NCI-H2029 treated with DMSO at 0.1 percent for 48 hours (cell line): ENCODE data around the gene OR2V1.
"Not testable (repeated sequence)": the region's sequence is repeated elsewhere in the genome, so short reads cannot be mapped to it uniquely, and the experiment has no call there.

ENCODE experiments used
- DNase-seq: peaks from one replicate; lab custom pipeline; 2025; lab: John Stamatoyannopoulos, UW

OR2V1 gene

DNA sequence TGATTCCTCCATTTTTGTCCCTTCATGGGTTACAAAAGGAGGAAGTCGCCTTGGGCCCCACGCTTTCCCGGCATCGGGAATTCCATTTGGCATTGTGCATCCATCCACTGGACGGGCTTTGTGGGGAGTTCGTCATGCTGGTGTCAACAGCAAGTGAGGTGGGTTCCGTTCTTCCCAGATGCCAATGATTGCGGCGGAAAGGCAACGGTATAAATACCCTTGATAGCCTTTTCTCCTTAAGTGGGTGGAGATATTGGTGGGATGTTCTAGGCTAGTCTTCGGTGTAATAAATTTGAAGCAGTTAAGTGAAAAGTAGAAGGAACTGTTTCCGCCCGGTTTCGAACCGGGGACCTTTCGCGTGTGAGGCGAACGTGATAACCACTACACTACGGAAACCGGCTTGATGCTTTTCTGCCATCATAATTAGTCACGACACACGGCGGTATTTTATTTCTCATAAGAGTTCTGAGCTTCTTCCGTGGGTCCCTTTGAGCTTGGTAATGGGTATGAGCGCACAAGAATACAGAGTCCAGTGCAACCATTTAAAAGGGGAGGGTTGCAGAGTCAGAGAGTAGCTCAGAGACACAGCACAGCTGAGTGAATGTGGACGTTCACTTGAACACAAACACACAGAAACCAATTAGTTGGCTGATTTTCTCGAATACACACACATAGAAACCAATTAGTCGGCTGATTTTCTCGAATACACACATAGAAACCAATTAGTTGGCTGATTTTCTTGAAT lies 28.9 kb downstream of the OR2V1 start:
- DNase-seq = not testable (repeated sequence)

DNA sequence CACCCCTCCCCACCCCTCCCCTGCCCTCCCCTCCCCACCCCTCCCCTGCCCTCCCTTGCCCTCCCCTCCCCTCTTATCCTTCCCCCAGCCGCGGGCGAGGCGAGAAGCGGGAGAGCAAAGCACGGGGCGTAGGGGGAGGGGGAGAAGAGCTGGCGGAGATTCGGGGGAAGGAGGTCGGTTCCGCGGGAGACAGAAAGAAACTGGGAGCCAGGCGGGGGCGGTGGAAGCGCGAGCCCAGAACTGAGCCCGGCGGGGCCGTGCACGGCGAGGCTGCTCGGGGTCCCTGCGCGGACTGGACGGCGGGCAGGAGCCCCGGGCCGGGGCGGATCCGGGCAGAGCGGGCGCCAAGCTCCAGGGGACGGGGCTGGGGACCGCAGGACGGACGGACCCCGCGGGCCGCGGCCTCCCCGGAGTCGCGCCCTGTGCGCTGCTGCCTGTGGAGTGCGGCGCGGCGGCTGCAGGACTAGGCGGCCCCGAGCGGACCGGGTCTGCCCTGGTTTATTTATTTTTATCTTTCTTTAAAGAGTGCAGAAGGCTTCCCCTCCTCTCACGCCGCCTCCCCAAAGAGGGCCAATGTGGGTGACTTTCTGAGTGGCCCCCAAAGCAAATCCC lies 29.8 kb downstream of the OR2V1 start:
- not testable (repeated sequence) for DNase-seq

DNA sequence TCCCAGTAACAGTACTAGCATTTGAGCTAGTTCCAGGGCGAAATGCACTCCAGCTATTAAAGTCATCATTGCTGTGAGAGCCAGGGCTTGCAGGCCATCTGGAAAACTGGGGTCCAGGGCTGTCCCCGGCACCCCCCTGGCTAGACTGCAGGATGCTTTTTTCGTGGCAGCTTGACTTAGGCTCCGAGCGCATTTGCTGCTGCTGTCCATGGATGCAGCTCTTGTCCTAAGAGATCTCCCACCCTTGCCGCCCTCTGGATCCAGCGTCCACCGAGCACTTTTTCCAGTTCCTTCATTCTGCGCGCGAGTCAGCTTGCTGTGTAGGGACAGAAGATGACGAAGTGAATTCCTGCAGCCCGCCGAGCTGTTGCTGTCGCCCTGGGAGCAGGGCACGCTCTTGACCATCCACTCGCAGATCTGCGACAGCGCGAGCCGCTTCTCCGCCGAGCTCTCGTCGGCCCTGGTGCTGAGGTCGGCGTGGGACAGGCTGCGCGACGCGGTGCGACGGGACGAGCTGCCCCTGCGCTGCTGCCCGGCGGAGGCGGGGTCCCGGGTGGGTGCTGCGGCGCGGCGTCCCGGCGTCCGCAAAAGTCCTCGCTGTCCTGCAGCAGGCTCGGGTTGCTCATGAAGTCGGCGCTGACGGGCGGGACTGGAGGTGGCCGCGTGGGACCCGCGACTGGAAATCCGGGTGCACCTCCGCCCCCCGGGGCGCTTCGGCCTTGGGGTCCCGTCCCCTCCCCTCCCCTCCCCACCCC lies 30.7 kb downstream of the OR2V1 start:
- DNase-seq = no peak

DNA sequence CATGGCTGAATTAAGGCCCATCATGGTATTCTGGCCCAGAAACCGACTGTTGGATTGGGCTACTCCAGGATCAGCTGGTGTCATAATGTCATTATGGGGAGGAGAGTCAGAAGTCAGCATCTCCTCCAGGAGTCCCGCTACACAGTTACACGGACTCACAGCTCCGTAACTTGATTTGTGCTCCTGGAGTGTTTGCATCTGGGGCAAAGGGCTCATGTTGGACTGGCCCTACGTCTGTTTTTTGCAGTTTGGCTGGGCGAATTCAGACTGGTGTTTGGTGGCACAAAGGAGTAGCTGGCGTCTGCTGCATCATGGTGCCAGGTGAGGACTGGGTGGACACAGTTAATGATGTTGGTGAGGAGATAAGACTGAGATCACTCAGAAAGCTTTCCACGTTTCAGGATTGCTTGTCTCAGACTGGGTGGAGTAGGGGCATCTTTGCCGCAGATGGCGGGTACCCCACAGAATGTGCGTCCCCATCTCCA lies 31.3 kb downstream of the OR2V1 start:
- DNase-seq = no peak

DNA sequence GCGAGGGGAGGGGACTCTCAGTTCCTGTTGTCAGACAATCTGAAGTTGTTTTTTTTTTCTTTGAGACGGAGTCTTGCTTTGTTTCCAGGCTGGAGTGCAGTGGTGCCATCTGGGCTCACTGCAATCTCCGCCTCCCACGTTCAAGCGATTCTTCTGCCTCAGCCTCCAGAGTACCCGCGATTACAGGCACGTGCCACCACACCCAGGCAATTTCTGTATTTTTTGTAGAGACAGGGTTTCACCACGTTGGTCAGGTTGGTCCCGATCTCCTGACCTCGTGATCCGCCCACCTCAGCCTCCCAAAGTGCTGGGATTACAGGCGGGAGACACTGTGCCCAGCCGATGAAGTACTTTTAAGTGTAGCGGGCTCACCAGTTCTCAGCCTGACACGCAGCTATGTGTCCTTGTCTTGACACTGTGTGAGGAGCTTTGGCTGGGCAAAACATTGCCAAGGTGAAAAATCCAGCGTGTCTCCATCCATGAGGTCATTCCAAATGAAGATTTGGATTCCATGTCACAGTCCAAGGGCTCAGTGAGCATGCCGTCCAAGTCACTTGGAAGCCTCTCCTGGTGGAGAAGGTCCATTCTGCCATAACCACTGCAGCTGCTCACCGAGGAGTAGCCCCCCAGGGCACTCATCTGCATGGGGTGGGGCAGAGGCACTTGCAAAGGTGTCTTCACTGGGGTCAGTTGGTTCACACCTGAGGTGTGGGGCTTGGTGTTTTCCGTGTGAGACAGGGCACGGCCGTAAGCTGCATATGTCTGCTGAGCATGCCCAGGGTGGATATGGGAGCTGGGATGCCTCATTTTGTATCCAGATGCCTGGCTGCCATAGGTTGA lies 32.0 kb downstream of the OR2V1 start:
- DNase-seq = no peak

DNA sequence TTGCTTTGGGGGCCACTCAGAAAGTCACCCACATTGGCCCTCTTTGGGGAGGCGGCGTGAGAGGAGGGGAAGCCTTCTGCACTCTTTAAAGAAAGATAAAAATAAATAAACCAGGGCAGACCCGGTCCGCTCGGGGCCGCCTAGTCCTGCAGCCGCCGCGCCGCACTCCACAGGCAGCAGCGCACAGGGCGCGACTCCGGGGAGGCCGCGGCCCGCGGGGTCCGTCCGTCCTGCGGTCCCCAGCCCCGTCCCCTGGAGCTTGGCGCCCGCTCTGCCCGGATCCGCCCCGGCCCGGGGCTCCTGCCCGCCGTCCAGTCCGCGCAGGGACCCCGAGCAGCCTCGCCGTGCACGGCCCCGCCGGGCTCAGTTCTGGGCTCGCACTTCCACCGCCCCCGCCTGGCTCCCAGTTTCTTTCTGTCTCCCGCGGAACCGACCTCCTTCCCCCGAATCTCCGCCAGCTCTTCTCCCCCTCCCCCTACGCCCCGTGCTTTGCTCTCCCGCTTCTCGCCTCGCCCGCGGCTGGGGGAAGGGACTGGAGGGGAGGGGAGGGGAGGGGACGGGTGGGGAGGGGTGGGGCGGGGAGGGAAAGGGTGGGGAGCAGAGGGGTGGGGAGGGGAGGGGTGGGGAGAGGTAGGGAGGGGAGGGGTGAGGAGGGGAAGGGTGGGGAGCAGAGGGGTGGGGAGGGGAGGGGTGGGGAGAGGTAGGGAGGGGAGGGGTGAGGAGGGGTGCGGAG lies 33.0 kb downstream of the OR2V1 start:
- not testable (repeated sequence) for DNase-seq

DNA sequence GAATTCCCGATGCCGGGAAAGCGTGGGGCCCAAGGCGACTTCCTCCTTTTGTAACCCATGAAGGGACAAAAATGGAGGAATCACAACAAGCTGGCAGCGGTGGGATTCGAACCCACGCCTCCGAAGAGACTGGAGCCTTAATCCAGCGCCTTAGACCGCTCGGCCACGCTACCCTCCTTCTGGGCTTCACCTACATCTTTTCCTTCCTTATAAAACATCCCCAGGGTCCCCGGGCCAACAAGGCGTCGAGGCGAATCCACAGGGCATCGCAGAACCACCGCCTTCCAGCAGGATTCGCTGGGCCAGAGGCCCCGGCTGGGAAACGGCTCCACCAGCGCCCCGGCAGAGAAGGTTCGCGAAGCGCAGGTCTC lies 33.6 kb downstream of the OR2V1 start:
- not testable (repeated sequence) for DNase-seq

DNA sequence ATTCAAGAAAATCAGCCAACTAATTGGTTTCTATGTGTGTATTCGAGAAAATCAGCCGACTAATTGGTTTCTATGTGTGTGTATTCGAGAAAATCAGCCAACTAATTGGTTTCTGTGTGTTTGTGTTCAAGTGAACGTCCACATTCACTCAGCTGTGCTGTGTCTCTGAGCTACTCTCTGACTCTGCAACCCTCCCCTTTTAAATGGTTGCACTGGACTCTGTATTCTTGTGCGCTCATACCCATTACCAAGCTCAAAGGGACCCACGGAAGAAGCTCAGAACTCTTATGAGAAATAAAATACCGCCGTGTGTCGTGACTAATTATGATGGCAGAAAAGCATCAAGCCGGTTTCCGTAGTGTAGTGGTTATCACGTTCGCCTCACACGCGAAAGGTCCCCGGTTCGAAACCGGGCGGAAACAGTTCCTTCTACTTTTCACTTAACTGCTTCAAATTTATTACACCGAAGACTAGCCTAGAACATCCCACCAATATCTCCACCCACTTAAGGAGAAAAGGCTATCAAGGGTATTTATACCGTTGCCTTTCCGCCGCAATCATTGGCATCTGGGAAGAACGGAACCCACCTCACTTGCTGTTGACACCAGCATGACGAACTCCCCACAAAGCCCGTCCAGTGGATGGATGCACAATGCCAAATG lies 34.1 kb downstream of the OR2V1 start:
- DNase-seq = not testable (repeated sequence)

DNA sequence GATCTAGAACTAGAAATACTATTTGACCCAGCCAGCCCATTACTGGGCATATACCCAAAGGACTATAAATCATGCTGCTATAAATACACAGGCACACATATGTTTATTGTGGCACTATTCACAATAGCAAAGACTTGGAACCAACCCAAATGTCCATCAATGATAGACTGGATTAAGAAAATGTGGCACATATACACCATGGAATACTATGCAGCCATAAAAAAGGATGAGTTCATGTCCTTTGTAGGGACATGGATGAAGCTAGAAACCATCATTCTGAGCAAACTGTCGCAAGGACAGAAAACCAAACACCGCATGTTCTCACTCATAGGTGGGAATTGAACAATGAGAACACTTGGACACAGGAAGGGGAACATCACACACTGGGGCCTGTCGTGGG lies 35.8 kb downstream of the OR2V1 start:
- DNase-seq = not testable (repeated sequence)

DNA sequence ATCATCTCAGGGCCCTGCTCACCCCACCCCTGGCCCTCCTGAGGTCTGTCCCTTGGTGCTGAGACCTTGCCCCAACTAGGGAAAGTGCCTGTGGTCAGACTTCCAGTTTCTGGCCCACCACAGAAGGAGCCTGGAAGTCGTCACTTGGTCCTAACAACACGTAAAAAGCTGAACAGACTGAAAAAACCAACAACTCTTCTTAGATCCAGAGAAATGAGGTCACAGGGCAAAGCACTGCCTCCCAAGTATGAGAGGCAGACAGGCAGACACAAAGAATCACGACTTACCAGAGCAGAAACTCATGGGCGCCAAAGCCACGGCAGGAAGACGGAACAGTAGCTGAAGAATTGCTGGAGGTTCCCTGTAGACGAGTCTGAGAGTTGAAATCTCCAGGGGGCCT lies 38.5 kb downstream of the OR2V1 start:
- no peak for DNase-seq

DNA sequence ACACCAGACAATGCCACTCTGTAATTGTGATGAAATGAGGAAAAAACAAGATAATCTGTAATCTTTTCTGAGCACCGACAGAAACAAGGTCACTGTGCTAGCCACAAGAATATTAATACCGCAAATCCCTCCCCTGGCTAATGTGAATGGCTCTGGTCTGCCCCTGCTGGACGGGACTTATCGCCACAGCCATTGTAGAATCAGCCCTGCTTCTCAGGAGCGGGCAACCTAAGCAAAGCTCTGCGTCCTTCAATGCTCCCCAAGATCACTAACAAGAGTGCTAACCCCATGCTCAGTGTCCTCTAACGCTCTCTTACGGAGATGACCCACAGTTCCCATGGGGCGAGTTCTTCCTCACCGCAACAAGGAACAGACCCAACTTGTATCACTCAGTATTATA lies 42.7 kb downstream of the OR2V1 start:
- DNase-seq = no peak

DNA sequence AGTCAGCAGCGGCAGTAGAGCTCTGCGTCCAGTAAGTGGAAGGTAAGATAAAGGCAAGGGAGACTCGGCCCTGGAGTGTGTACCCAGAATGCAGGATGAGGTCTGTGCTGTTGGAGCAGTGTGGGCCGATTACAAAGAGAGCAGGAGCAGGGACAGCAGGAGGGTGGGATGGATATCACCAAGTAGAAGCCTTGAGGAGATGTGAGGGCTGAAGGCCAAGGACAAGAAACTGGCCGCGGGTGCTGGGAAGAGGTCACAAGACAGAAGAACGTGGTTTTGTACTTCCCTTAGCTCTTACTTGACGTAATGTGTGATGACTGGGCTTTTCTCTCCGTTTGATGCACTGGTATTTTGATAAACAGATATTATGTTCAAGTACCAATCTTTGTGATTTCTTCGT lies 43.7 kb downstream of the OR2V1 start:
- DNase-seq = no peak

DNA sequence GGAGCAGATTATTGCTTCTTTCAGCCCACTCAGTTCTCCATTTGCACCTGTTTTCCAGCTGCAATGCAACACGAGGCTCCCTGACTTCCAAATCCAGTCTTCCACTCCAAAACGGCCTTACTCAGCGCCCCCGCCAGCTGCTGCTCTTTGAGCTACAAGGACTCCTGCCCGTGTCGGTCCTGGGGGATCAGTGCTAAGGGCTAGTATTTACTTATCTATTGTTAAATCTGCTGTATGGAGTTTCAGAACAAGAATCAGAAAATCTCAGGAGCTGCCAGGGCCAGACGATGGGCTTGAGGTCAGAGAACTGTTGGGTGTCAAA lies 44.1 kb downstream of the OR2V1 start:
- DNase-seq = no peak

DNA sequence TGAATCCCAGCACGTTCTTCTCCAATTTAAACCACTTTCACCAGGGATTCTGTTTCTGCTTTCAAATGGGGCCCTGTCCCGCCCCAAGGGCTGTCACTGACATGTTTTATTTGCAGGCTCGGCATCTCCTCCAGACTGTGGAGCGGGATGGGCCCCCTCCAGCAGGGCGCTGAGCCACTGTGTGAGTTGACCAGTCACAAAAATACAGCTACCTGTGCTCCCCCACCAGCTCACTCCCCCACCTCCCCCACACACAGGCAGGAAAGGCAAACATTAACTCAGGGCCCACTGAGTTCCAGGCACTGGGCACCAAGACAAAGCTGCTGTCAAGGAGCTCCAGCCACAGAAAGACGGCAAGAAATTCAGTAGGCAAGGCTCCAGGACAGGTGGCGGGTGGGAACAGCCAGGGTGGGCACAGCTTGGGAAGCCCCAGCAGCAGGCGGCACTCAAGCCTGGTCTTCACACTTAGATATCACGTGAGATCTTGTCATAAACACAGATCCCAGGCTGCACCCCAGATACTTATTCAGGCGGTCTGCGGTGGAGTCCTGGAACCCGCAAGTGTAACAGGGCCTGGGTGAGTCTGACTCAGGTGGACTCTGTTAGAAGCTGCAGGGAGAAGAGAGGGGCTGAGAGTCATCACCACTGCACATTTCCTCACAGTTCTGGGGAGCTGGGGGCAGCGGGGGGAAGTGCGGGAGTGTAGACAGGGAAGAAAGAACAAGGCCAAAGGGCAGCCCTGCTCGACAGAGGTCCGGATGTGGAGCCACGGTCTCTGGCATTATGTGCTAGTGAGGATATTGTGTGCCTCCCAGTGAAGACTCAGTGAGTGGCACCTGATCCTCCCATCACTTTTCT lies 44.7 kb downstream of the OR2V1 start:
- no peak for DNase-seq

DNA sequence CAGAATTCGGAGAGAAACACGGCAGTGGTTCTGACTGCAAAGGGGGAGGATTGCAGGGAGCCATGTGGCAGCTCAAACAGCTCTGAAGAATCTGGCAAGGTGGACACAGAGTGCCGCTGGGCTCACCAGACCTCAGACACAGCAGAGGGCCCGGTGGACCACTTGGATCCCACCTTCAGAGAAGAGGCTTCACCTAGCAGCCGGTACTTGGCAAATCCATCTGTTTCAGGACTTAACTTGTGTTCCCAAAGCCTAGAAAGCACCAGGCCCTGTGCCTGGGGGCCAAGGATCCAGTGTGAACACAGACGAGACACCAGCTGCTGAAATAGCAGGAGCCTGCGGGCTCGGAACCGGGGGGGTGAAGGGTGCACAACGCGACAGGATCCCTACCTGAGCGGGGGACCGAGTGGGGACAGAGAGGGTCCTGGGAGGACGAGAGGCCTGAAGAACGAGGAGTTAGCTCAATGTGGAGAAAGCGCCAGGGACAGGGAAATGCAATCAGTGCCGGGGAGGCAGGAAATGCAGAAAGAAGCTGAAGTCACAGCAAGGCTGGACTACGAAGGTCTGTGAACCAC lies 46.3 kb downstream of the OR2V1 start:
- no peak for DNase-seq

DNA sequence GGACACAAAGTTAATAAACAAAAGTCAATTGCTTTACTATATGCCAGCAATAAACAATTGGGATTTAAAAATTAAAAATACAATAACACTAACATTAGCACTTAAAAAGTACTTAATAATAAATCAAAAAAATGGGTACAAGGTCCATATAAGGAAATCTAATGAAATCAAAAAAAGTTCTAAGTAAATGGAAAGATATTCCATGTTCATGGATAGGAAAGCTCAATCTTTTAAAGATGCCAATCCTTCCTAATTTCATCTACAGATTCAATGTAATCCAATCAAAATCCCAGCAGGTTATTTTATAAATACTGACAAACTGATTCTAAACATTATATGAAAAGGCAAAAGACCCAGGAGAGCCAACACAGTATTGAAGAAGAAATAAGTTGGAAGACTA lies 49.0 kb downstream of the OR2V1 start:
- no peak for DNase-seq

DNA sequence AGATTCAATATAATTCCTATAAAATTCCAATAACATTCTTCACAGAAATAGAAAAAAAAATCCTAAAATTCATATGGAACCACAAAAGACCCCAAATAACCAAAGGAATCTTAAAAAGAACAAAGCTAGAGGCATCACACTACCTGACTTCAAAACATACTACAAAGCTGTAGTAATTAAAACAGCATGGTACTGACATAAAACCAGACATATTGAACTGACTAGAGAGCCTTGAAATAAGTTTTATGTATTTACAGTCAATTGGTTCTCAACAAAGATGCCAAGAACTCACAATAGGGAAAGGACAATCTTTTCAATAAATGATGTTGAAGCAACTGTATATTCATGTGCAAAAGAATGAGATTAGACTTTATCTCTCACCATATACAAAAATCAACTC lies 54.0 kb downstream of the OR2V1 start:
- DNase-seq = no peak
